GM19438 (cell line): Measurements from ENCODE around the gene RAD1.

ENCODE experiments used
- ATAC-seq: cut with Tn5 transposase; IDR thresholded peaks from one replicate; pipeline ENCODE4 v1.9.1; 2021; ENCODE audit warnings: low read depth; ENCODE audit not compliant: unreplicated experiment

The RAD1 gene

GRCh38 chr5:34918025-34918424, 2.7 kb upstream of the RAD1 start:
- ATAC-seq: no peak

- no peak for ATAC-seq
These were observed 1.2 kb upstream of the RAD1 start for GRCh38 chr5:34916518-34916917.

- peak; percentile 20 for ATAC-seq
These were observed 520 bp upstream of the RAD1 start for GRCh38 chr5:34915856-34916192.

GRCh38 chr5:34914671-34915138, 599 bp downstream of the RAD1 start:
- peak; percentile 22 for ATAC-seq

- no peak for ATAC-seq
These were observed 2.2 kb downstream of the RAD1 start for GRCh38 chr5:34913072-34913471.

GRCh38 chr5:34905564-34905963, 9.7 kb downstream of the RAD1 start:
- no peak for ATAC-seq

GRCh38 chr5:34903260-34903659, 12.0 kb downstream of the RAD1 start:
- no peak for ATAC-seq

- ATAC-seq: no peak
These were observed 14.7 kb downstream of the RAD1 start for GRCh38 chr5:34900652-34901051.

GRCh38 chr5:34899066-34899465, 16.2 kb downstream of the RAD1 start:
- no peak for ATAC-seq

GRCh38 chr5:34898258-34898895, 16.9 kb downstream of the RAD1 start:
- no peak for ATAC-seq

GRCh38 chr5:34897646-34898045, 17.7 kb downstream of the RAD1 start:
- ATAC-seq: no peak

- ATAC-seq: no peak
These were observed 19.5 kb downstream of the RAD1 start for GRCh38 chr5:34895641-34896419.

- no peak for ATAC-seq
These were observed 20.6 kb downstream of the RAD1 start for GRCh38 chr5:34894716-34895115.

- ATAC-seq: no peak
These were observed 22.9 kb downstream of the RAD1 start for GRCh38 chr5:34892414-34892813.

GRCh38 chr5:34891981-34892380, 23.3 kb downstream of the RAD1 start:
- no peak for ATAC-seq

- ATAC-seq: no peak
These were observed 25.9 kb downstream of the RAD1 start for GRCh38 chr5:34889394-34889793.

GRCh38 chr5:34886392-34887119, 28.7 kb downstream of the RAD1 start:
- ATAC-seq: no peak

GRCh38 chr5:34881246-34881645, 34.1 kb downstream of the RAD1 start:
- ATAC-seq: no peak

- no peak for ATAC-seq
These were observed 39.0 kb downstream of the RAD1 start for GRCh38 chr5:34876275-34876674.

GRCh38 chr5:34870382-34870781, 44.9 kb downstream of the RAD1 start:
- no peak for ATAC-seq

- ATAC-seq: no peak
These were observed 46.0 kb downstream of the RAD1 start for GRCh38 chr5:34869256-34869655.

- no peak for ATAC-seq
These were observed 46.5 kb downstream of the RAD1 start for GRCh38 chr5:34868791-34869190.
